ENCODE results near the gene ABCA12.

ABCA12 gene

DNA sequence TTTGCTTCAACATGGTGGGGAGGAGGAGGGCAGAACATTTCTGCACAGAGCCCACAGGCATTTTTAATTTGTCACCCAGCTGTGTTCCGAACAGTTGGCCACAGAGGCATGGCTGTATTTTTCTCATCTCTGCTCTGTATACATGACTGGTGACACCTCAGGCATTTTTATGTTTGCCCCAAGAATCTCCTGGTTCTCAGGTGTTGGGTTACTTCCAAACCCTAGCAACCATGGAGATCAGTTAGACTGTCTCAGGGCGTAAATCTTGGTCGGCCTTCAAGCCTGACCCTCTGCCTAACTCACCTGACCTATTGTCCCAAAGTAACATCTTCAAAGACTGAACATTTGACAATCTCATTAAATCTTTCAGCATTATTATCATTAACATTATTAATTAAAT, 100.0 kb downstream of the ABCA12 start:
- Histone ChIP-seq H3K27ac (replicated peaks) (no peak overlapping the region), H3K27me3 (ENCODE audit: insufficient read depth, poor library complexity, severe bottlenecking) (no peaks in the 10 kb centered on the region), H3K4me3 (replicated peaks; ENCODE audit: insufficient read depth, low read length) (no peak overlapping the region)
- TF ChIP-seq SPI1 (IDR thresholded peaks at IDR 0.05; ENCODE audit: borderline replicate concordance, low read depth) (no peak), GABPA (IDR thresholded peaks at IDR 0.05; ENCODE audit: low read depth) (no peak), POLR2AphosphoS5 (IDR thresholded peaks at IDR 0.05; ENCODE audit: low read depth) (no peak)
- TF ChIP-seq, protein P1, sequence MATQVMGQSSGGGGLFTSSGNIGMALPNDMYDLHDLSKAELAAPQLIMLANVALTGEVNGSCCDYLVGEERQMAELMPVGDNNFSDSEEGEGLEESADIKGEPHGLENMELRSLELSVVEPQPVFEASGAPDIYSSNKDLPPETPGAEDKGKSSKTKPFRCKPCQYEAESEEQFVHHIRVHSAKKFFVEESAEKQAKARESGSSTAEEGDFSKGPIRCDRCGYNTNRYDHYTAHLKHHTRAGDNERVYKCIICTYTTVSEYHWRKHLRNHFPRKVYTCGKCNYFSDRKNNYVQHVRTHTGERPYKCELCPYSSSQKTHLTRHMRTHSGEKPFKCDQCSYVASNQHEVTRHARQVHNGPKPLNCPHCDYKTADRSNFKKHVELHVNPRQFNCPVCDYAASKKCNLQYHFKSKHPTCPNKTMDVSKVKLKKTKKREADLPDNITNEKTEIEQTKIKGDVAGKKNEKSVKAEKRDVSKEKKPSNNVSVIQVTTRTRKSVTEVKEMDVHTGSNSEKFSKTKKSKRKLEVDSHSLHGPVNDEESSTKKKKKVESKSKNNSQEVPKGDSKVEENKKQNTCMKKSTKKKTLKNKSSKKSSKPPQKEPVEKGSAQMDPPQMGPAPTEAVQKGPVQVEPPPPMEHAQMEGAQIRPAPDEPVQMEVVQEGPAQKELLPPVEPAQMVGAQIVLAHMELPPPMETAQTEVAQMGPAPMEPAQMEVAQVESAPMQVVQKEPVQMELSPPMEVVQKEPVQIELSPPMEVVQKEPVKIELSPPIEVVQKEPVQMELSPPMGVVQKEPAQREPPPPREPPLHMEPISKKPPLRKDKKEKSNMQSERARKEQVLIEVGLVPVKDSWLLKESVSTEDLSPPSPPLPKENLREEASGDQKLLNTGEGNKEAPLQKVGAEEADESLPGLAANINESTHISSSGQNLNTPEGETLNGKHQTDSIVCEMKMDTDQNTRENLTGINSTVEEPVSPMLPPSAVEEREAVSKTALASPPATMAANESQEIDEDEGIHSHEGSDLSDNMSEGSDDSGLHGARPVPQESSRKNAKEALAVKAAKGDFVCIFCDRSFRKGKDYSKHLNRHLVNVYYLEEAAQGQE (IDR thresholded peaks at IDR 0.05; ENCODE audit: insufficient replicate concordance, low read depth) = no peak
- TF ChIP-seq, protein P2, sequence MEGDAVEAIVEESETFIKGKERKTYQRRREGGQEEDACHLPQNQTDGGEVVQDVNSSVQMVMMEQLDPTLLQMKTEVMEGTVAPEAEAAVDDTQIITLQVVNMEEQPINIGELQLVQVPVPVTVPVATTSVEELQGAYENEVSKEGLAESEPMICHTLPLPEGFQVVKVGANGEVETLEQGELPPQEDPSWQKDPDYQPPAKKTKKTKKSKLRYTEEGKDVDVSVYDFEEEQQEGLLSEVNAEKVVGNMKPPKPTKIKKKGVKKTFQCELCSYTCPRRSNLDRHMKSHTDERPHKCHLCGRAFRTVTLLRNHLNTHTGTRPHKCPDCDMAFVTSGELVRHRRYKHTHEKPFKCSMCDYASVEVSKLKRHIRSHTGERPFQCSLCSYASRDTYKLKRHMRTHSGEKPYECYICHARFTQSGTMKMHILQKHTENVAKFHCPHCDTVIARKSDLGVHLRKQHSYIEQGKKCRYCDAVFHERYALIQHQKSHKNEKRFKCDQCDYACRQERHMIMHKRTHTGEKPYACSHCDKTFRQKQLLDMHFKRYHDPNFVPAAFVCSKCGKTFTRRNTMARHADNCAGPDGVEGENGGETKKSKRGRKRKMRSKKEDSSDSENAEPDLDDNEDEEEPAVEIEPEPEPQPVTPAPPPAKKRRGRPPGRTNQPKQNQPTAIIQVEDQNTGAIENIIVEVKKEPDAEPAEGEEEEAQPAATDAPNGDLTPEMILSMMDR (IDR thresholded peaks at IDR 0.05; ENCODE audit: insufficient read depth, low read length) = no peak
- no peak for DNase-seq (ENCODE audit: low read depth in 1 of 2, low spot score in 1 of 2)

- no peak for DNase-seq (ENCODE audit: low read depth in 1 of 2, low spot score in 1 of 2)
- no peak overlapping the region for H3K4me3 ChIP-seq (replicated peaks; ENCODE audit: insufficient read depth, low read length)
Measured at GRCh38 chr2:215036314-215036713, 102.1 kb downstream of the ABCA12 start.

DNA sequence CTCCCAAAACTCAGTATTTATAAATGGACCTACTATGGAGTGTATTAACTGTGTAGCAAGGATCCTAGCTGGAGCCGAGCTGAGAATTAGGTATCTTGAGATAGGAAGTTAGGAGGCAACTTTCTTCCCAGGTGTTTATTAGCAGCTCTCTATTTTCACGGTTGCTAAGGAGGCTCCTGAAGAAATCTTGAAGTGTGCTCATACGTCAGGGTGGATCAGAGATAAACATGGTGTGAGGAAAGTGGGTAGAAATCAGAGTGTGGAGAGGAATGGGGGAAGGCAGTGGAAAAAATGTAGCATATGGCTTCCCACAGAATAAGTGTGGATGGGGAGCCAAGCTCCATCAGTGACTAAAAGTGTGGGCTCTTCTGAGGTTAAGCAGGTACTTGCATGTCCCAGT, 104.3 kb downstream of the ABCA12 start:
- H3K4me3 ChIP-seq (replicated peaks; ENCODE audit: insufficient read depth, low read length) = no peak overlapping the region
- no peak for DNase-seq (ENCODE audit: low read depth in 1 of 2, low spot score in 1 of 2)
- TF ChIP-seq GABPA (IDR thresholded peaks at IDR 0.05; ENCODE audit: low read depth) = no peak
- no peak for TF ChIP-seq SPI1 (IDR thresholded peaks at IDR 0.05; ENCODE audit: borderline replicate concordance, low read depth)
- TF ChIP-seq, protein P2 (IDR thresholded peaks at IDR 0.05; ENCODE audit: insufficient read depth, low read length) = no peak
- TF ChIP-seq, protein P1 (IDR thresholded peaks at IDR 0.05; ENCODE audit: insufficient replicate concordance, low read depth) = no peak
- no peak for TF ChIP-seq POLR2AphosphoS5 (IDR thresholded peaks at IDR 0.05; ENCODE audit: low read depth)
- H3K27ac ChIP-seq (replicated peaks) = no peak overlapping the region
- H3K27me3 ChIP-seq (ENCODE audit: insufficient read depth, poor library complexity, severe bottlenecking) = no peaks in the 10 kb centered on the region

More at GRCh38 chr2:215036314-215036713, 102.1 kb downstream of the ABCA12 start:
- H3K27ac ChIP-seq (replicated peaks) = no peak overlapping the region
- no peaks in the 10 kb centered on the region for H3K27me3 ChIP-seq (ENCODE audit: insufficient read depth, poor library complexity, severe bottlenecking)
- no peak for TF ChIP-seq POLR2AphosphoS5 (IDR thresholded peaks at IDR 0.05; ENCODE audit: low read depth)
- TF ChIP-seq SPI1 (IDR thresholded peaks at IDR 0.05; ENCODE audit: borderline replicate concordance, low read depth) = no peak
- TF ChIP-seq, protein P1 (IDR thresholded peaks at IDR 0.05; ENCODE audit: insufficient replicate concordance, low read depth) = no peak
- TF ChIP-seq, protein P2 (IDR thresholded peaks at IDR 0.05; ENCODE audit: insufficient read depth, low read length) = no peak
- TF ChIP-seq GABPA (IDR thresholded peaks at IDR 0.05; ENCODE audit: low read depth) = no peak
